Breast epithelium (tissue), 4 donors: ENCODE results near the gene ZMPSTE24. TPM values are rescaled to one million over a fixed set of nuclear protein-coding genes. Genes with fewer than 3 reads are reported as not detected.

ENCODE experiments used
- DNase-seq, 2 donors: peaks; one replicate each; pipeline ENCODE4 v3.0.0-alpha.2; 2019; ENCODE audit warnings: low spot score in 2 of 2
- H3K27ac ChIP-seq, 2 donors: fragments of 200-600 bp; sonication (generic) in 1 of 2; one replicate each; pipeline ENCODE4 v1.5.1; 2016 to 2019; ENCODE audit warnings: mild to moderate bottlenecking in 1 of 2
- H3K27me3 ChIP-seq, 2 donors: fragments of 200-600 bp; sonication (generic) in 1 of 2; one replicate each; pipeline versions ENCODE4 v1.5.1 to v1.6.0; 2017 to 2019; ENCODE audit warnings: control low read depth in 1 of 2, mild to moderate bottlenecking in 1 of 2
- H3K36me3 ChIP-seq: fragments of 200-600 bp; one replicate; pipeline ENCODE4 v1.5.1; 2019
- H3K4me1 ChIP-seq, 2 donors: fragments of 200-600 bp; sonication (generic); one replicate each; pipeline ENCODE4 v1.5.1; 2016 to 2019; ENCODE audit warnings: control low read depth in 1 of 2
- H3K4me3 ChIP-seq, 3 donors: fragments of 200-600 bp; sonication (generic); 1 replicate in 2 of 3; 2 replicates in 1 of 3; pipeline ENCODE4 v1.5.1; 2016 to 2019; ENCODE audit warnings: mild to moderate bottlenecking in 3 of 3, moderate library complexity in 2 of 3
- H3K9me3 ChIP-seq, 2 donors: fragments of 200-600 bp; sonication (generic) in 1 of 2; one replicate each; pipeline ENCODE4 v1.5.1; 2016 to 2019; ENCODE audit warnings: control low read depth in 1 of 2
- POLR2A ChIP-seq: fragments of 450-650 bp; IDR thresholded peaks from one replicate; pipeline ENCODE4 v1.6.1; 2016; ENCODE audit warnings: antibody characterized with exemption, mild to moderate bottlenecking, moderate library complexity
- POLR2AphosphoS5 ChIP-seq, 3 donors: sonication (generic); formaldehyde crosslinking; IDR thresholded peaks; one replicate each; pipeline ENCODE4 v1.6.1; 2017; ENCODE audit warnings: antibody characterized with exemption in 3 of 3
- intact Hi-C: fragments of 100-400 bp; cut with DNase I; formaldehyde crosslinking; loops from one replicate; pipeline ENCODE4 v1.15.1; 2023; ENCODE audit warnings: low total_unique reads
- total RNA-seq, 3 donors: library from RNA; depleted of rRNA; stranded (reverse); fragments of >200 nt; gene quantifications; one replicate each; pipeline ENCODE4 v1.1.0, GENCODE V29; 2016
- TF ChIP-seq, protein P1 (sequence below), 3 donors: fragments of 450-650 bp; IDR thresholded peaks; one replicate each; pipeline ENCODE4 v1.5.1; 2016 to 2017; ENCODE audit warnings: antibody characterized with exemption in 3 of 3, mild to moderate bottlenecking in 3 of 3, moderate library complexity in 3 of 3

The ZMPSTE24 gene
- total RNA-seq, 3 donors from 2014 or later, result 34.4 to 48.3 (median 43.6) TPM

DNA sequence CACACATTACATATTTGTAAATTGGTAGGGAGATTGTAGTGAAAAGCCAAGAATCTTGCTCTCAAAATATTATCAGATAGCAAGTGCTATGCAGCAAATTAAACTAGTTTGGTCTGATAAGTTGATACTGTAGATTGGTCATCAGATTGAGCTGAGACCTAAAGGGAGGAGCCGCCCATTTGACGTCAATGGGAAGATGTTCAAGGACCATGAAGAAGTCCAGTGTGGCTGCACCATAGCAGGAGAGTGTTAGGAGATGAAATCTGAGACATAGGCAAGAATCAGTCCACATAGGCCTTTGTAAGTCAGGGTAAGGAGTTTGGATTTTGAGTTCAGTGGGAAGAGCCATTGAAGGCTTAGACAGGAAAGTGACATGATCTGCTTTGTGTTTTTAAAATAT is 16.3 kb downstream of the ZMPSTE24 start:
- H3K36me3 ChIP-seq, result peaks cover 6% of the 10 kb centered on the region
- no peaks in the 10 kb centered on the region for H3K27me3 ChIP-seq
- DNase-seq, result no peak
- intact Hi-C loops, result no loop called here
- no peaks in the 10 kb centered on the region for H3K4me1 ChIP-seq
- no peak overlapping the region for H3K4me3 ChIP-seq
- H3K27ac ChIP-seq, result no peak overlapping the region
- H3K9me3 ChIP-seq, result no peaks in the 10 kb centered on the region
- TF ChIP-seq POLR2AphosphoS5 (IDR thresholded peaks at IDR 0.05) (no peak), POLR2A (no peak)
- TF ChIP-seq, protein P1, sequence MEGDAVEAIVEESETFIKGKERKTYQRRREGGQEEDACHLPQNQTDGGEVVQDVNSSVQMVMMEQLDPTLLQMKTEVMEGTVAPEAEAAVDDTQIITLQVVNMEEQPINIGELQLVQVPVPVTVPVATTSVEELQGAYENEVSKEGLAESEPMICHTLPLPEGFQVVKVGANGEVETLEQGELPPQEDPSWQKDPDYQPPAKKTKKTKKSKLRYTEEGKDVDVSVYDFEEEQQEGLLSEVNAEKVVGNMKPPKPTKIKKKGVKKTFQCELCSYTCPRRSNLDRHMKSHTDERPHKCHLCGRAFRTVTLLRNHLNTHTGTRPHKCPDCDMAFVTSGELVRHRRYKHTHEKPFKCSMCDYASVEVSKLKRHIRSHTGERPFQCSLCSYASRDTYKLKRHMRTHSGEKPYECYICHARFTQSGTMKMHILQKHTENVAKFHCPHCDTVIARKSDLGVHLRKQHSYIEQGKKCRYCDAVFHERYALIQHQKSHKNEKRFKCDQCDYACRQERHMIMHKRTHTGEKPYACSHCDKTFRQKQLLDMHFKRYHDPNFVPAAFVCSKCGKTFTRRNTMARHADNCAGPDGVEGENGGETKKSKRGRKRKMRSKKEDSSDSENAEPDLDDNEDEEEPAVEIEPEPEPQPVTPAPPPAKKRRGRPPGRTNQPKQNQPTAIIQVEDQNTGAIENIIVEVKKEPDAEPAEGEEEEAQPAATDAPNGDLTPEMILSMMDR (IDR thresholded peaks at IDR 0.05), result no peak

DNA sequence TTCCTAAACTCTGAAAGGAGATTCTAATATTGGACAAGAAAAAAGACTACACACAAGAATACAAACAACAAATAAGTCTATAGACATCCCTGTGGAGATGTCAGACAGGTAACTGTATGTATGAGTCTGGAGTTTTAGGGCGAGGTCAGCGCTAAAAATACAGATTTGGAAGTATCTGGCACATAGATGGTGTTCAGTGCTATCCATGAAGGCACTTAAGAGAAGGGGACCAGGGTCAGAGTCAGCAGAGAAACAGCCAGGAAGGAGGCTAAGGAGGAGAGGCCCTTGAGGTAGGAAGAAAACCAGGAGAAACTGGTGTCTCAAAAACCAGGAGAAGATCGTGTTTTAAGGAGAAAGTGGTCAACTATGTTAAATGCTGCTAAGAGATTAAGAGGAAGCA is 18.1 kb downstream of the ZMPSTE24 start:
- H3K4me3 ChIP-seq, result no peak overlapping the region
- TF ChIP-seq, protein P1 (IDR thresholded peaks at IDR 0.05), result no peak
- no peak for TF ChIP-seq POLR2AphosphoS5 (IDR thresholded peaks at IDR 0.05)
- TF ChIP-seq POLR2A, result no peak
- DNase-seq, result no peak
- no peaks in the 10 kb centered on the region for H3K4me1 ChIP-seq
- H3K27me3 ChIP-seq, result no peaks in the 10 kb centered on the region
- H3K36me3 ChIP-seq, result no peaks in the 10 kb centered on the region
- intact Hi-C loops, result no loop called here
- no peaks in the 10 kb centered on the region for H3K9me3 ChIP-seq
- H3K27ac ChIP-seq, result no peak overlapping the region

DNA sequence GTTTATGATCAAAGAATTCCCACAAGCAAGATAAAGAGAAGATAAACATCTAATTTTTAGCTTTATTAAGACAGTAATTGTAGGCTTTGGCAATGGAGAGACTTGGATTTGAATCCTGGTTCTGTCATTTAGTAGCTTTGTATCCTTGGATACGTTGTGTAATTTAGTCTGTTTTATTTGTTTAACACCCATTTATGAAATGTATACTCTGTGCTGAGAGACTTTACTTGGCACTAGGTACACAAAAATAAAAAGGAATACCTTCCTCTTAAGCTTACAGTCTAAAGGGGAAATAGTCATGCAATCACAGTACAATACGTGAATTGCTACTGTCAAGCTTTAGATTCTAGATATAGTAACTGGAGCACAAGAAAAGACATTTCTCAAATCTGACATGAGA is 23.8 kb downstream of the ZMPSTE24 start:
- Histone ChIP-seq H3K4me3 (no peak overlapping the region), H3K9me3 (no peaks in the 10 kb centered on the region), H3K27me3 (no peaks in the 10 kb centered on the region), H3K36me3 (no peaks in the 10 kb centered on the region), H3K4me1 (no peaks in the 10 kb centered on the region), H3K27ac (no peak overlapping the region)
- DNase-seq, result no peak
- intact Hi-C loops, result no loop called here
- TF ChIP-seq, protein P1 (IDR thresholded peaks at IDR 0.05), result no peak
- TF ChIP-seq POLR2A, result no peak
- no peak for TF ChIP-seq POLR2AphosphoS5 (IDR thresholded peaks at IDR 0.05)

DNA sequence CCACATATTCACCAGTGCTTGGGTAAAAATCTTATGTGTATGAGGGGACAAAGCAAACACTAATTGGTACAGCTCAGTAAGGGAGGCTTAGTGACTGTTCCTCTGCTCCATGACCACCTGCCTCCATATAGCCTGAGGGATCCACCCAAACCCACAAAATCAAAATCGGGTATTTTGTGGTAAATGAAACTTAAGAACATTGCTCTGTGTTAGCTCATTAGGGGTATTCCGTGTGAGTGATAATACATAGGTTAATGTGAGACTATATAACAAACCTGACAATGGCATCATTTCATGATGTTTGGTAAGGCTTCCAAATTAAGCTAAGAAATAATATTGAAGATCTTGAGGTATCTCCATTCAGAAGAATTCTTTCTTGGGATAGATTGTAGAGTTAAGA is 33.3 kb downstream of the ZMPSTE24 start:
- no peaks in the 10 kb centered on the region for H3K36me3 ChIP-seq
- TF ChIP-seq, protein P1 (IDR thresholded peaks at IDR 0.05), result no peak
- TF ChIP-seq POLR2AphosphoS5 (IDR thresholded peaks at IDR 0.05), result no peak
- TF ChIP-seq POLR2A, result no peak
- intact Hi-C loops, result no loop called here

DNA sequence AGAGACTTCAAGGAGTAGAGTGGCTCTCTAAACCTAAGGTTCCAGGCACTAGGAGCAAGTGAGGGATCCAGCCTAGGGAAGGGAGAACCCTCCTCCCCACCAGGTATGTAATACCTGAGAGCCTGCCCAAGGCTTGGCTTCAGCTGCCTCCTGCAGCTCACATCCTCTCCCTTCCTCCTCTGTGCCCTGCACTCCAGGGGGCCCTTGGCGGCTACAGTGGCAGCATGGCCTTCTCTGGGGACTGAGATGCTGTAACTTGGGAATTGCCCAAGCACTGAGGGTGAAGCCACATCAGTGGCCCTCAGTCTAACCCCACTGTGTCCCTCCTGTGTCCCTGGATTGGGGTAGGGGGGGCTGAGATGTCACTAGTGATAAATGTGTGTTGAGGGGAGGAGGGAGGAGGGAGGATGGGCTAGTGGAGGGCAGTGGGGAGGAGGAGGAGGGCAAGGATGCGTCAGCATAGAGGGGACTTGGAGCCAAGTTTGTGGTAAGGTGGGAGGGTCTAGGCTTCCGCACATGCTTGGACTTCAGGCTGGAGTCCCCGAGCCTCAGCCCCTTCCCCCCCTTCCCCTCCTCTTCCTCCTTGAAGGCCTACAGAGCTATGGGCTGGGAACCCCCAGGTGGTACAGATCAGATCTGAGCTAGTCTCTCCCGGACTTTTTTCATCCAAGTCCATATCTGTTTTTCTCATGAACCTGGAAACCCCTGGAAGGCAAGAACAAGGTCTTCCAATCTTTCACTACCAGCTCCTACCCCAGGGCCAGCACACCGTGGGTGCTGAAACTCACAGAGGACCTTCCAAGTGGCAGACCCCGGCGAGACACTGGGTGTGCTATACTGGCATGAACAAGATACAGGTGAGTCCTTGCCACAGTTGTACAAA is 41.6 kb downstream of the ZMPSTE24 start:
- H3K9me3 ChIP-seq, result no peaks in the 10 kb centered on the region
- H3K36me3 ChIP-seq, result no peaks in the 10 kb centered on the region
- H3K27ac ChIP-seq, result no peak overlapping the region
- H3K4me3 ChIP-seq, result no peak overlapping the region
- no peaks in the 10 kb centered on the region for H3K4me1 ChIP-seq
- no peaks in the 10 kb centered on the region for H3K27me3 ChIP-seq
- intact Hi-C loops, result no loop called here
- TF ChIP-seq, protein P1 (IDR thresholded peaks at IDR 0.05), result no peak
- no peak for TF ChIP-seq POLR2AphosphoS5 (IDR thresholded peaks at IDR 0.05)
- TF ChIP-seq POLR2A, result no peak
- no peak for DNase-seq

More for the DNA sequence above, 33.3 kb downstream of the ZMPSTE24 start:
- no peak overlapping the region for H3K4me3 ChIP-seq
- H3K4me1 ChIP-seq, result no peaks in the 10 kb centered on the region
- H3K27me3 ChIP-seq, result no peaks in the 10 kb centered on the region
- no peak overlapping the region for H3K27ac ChIP-seq
- H3K9me3 ChIP-seq, result no peaks in the 10 kb centered on the region
- no peak for DNase-seq
